Effector CD4-positive, alpha-beta T cell (primary cell): ENCODE measurements around the gene PPP1R10.
A peak's percentile ranks its signal among the peaks of the same experiment; 100 is the strongest.

Experiments used
- DNase-seq: peaks from one replicate; pipeline ENCODE4 v3.0.0-alpha.2; 2020

Gene PPP1R10

DNA sequence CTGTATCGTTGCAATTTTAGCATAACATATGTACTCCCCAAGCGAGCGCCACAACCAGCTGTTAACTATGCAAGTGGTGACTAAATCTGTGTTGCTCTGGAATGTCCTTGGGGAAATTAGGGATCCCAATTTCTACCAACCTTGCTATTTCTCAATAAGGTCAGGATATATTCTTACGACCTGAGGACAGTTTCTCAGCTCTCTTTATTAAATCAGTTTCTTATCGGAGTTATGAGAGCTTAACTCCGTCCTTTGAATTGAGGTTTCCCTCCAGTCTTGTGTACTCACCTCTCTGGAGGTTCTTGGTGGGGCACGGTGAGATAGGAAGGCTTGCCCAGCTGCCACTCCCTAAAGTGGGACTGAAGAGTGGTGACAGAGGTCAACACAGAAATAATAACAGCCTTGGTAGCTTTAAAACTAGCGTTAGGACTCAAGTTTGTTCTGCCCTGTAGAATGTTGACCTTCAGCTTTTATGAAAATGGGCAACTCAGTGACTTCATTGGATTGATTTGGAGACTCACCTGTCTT is 1.3 kb upstream of the PPP1R10 start:
- no peak for DNase-seq

DNA sequence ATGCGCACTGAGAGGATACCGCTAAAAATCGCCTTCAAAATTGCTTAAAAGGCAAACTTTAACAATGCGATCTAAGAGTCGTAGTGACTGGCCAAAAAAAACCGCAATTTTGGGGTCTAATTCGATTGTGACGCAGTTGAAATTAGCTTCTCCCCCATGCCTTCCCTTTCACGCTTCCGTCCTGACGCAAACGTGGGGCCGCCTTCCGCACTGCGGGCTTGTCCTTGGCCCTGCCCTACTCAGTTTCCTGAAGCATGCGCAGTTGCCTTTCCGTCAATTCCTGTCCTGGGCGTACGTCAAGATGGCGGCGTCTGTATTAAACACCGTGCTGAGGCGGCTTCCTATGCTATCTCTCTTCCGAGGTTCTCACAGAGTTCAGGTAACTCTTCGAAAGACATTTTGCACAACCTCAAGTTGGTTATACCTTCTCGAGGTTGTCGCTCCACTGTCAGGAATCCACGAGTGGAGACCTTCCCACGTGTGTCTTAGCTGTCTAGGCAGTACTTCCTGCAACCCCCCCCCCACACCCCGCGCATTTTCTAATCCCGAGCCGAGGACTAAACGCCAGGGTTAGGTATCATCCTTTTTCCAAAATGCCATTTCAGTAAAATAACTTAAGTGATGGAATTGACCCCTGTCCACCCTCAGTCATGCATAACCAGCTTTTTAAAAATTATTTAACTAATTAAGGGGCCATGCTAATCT is 674 bp upstream of the PPP1R10 start, which contains the start of gene MRPS18B:
TSS of gene MRPS18B (plus strand) at position 276 of the 705 bp plus-strand sequence. CDS start at position 302, 26 bp downstream.
- DNase-seq = peak; percentile 98

DNA sequence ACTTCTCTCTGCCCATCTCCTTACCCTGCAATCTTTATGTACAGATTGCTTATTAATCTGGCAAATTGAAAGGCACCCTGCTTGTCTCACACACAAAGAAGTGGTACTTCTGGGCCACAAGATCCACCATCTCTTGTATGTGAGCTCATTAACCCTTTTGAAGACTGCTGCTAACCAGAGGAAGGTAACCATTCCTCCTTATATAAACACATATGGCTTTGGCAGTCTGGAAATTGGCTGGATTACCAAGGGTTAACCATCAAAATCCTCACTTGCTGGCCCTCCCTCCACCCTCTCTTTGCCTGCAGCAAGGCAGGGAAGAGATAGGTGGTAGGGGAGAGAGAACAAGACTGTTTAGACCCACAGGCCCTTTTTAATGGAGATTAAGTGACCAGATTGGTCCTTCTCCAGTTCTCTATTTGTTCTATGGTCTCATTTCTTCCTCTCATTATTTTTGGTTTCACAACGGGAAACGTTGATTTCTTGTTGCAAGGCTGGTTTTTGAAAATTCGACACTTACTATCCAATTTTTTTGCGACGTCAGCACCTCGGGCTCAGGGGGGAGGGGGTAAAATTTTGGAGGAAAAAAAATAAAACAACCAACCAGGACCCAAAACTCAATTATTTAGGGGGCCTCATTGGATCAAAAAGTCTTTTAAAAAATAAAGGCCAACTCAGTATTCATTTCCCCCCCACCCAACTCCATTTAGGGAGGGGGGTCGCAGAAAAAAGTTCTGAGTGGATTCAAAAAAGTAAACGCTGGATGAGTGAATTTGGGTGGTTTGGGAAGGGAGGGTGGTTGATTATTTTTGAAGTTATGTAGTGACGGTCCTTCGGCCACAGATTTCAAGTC is 859 bp downstream of the PPP1R10 start:
- DNase-seq = peak; percentile 27

- no peak for DNase-seq
Observed at GRCh38 chr6:30615219-30615957, 1.7 kb downstream of the PPP1R10 start.

DNA sequence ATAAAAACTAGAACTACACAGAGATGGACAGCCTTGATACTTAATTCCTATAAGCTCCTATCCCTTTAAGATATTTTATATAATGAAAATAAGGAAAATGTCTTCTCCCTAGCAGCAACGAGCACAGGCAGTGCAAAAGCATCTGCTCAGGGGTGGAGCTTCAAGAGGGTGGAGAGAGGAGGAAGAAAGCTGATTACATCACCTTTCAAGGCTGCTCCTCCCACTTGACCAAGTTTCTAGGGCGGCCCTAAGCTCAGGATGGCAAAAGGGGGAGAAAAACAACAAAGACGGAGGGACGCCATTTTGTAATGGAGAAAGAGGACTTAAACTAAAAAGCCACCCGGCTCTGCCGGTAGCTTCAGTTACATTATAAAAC is 2.2 kb downstream of the PPP1R10 start:
- DNase-seq = peak; percentile 83

DNA sequence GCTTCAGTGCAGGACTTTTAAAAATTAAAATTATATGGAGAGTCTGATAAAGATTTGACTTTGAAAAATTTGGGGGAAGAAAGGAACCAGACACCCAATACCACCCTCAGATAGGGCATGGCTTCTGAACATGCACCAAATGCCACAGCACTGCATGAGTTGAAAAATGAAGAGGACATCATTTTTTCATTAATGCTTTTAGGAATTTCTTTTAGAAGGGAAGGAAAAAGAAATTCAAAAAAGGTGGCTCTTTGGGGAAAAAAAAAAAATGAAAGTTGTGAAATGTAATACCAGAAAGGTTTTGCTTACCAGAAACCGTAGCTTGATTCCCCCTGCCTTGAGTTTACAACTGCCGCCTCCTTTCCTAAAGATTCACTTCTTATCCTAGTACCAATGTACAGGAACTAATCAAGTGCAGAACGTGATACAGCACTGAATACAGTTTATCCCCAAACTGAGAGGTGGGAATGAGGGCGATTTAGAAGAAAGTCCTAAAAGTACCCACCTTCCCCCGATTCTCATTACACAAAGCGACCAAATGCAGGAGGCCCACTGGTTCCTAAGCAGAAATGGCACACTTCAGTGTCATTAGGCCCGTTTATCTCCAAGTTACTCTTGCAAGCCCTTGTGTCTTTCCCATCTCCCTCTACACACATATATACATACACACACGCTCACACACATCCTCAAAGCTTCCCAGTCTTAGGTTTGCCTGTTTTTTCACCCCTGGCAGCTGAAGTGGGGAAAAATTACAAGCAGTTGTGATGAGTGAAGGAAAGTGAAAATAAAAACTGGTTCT is 2.8 kb downstream of the PPP1R10 start:
- no peak for DNase-seq

GRCh38 chr6:30613251-30614043 is 3.6 kb downstream of the PPP1R10 start:
- no peak for DNase-seq

GRCh38 chr6:30612687-30613248 is 4.3 kb downstream of the PPP1R10 start:
- DNase-seq = no peak

DNA sequence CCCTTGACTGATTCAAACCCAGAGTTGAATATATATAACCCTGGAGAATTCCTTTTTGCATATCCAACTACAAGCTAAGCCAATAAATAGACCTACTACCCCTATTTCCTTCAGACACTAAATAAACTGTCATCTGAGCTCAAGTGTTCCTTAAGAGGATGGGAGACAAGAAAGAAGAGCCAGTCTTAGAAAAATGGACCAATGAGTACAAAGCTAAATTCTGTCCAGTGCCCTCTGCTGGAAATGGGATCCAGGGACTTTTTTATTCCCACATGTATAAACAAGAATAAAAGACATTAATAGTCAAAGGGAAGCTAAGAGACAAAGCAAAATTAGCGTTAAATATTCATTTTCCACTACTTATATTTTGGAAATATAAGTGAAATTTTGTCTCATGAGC is 4.8 kb downstream of the PPP1R10 start:
- no peak for DNase-seq

- DNase-seq = no peak
Observed at GRCh38 chr6:30611856-30612194, 5.2 kb downstream of the PPP1R10 start.

GRCh38 chr6:30611150-30611855 is 5.7 kb downstream of the PPP1R10 start:
- no peak for DNase-seq

DNA sequence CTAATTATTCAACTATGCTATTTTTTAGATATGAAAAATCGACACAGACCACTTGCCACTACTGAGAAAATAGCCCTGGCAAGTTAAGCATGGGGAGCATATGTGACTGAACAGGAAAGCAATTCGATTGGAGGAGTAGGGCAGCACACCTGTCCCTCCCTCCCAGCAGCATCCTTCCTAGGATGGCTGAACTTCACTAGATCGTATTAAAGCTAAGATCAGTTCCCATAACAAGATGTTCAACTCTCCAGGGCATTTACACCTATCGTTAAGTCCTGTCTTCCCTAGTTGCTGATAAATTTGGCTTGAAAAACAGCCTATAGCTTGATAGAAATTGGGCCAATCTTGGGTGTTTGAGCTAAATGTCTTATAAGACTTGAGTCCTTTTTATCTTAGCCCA is 7.0 kb downstream of the PPP1R10 start:
- no peak for DNase-seq

DNA sequence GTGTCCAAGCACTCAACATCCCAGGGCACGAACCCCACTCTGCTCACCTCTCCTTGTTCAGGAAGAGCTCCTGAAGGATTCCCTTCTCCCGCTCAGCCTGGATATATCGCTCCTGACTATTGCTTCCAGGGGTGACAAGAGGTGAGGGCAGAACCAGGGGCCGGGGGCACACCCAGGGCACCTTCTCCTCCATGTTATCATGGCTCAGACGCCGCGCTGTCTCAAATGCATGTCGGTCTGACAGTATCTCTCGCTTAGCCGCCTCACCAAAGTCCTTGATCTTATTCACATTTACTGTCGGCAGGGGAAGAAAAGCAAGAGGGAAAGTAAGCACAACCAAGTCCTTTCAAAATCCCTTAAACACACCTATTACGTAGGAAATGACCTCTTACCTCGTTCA is 13.1 kb downstream of the PPP1R10 start:
- DNase-seq = no peak

GRCh38 chr6:30601815-30602641 is 15.0 kb downstream of the PPP1R10 start:
- DNase-seq = no peak

DNA sequence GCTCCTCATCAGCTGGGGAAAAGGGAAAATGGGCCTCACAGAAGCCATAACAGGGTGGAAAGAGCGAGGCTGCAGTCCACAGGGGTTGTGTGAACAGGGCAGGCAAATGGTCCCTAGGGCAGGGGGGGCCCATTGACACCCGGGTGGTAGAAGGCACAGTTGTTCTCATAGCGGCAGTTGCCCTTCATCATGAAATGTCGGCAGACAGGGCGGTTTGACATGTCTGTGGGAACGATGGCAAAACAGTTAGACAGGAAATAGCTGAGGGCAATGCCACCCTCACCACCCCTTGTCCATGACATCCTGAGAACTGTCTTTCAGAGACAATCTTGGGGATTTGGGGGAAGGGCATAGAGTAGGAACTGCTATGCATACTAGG is 15.6 kb downstream of the PPP1R10 start:
- no peak for DNase-seq

DNA sequence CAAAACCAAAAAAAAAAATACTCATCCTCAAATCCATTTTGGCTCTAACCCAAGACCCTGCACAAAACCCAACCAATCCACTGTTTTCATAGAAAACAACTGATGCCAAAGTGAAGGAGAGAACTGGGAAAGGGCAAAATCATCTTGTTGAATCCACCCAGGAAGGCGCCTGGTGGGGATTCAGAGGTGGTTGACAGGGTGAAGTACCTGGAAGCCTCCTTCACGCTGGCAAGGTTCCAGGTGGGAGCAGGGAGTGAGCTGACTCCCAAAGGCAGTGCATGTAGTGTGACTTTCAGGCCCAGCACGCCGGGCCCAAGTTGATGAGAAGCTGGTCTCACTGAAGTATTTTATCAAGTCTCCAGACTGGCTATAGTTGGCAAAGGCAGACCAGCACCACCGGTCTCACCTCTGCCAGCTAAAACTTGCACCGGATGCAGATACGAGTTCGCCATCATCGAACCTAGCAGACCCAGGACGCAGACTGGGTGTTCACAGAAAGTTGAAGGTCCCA is 16.5 kb downstream of the PPP1R10 start:
- DNase-seq = no peak

GRCh38 chr6:30599625-30600324 is 17.3 kb downstream of the PPP1R10 start:
- no peak for DNase-seq

- DNase-seq = no peak
Observed at GRCh38 chr6:30598912-30599624, 18.0 kb downstream of the PPP1R10 start.
